ENCODE data around the gene SMDT1. TPM values are rescaled to one million over a fixed set of nuclear protein-coding genes. Genes with fewer than 3 reads are reported as not detected.
"Not testable (repeated sequence)": the region's sequence is repeated elsewhere in the genome, so short reads cannot be mapped to it uniquely, and the experiment has no call there.

The SMDT1 gene
- total RNA-seq, 2 experiments from 2014 or later: 17.2 to 45.4 TPM

GRCh38 chr22:42114721-42115120, 35.2 kb downstream of the SMDT1 start:
- POLR2A ChIA-PET: no interaction called here
- H3K27ac Mint-ChIP-seq: no peak overlapping the region
- H3K9me3 Mint-ChIP-seq (ENCODE audit: low read depth): peaks cover 11% of the 10 kb centered on the region
- ATAC-seq (no peak), DNase-seq (peak; percentile 36)
- H3K4me1 Mint-ChIP-seq: peaks cover 7% of the 10 kb centered on the region
- intact Hi-C loops (cut with DNase I, micrococcal nuclease): loop anchor here in 1 of 2 experiments (1.0 kb wide), 1 partner anchor 148 kb away; no protein-coding TSS in a partner anchor
- CTCF ChIA-PET: no interaction called here
- H3K36me3 Mint-ChIP-seq (ENCODE audit: low read depth): peaks cover 16% of the 10 kb centered on the region
- no peaks in the 10 kb centered on the region for H3K27me3 Mint-ChIP-seq
- H3K4me3 Mint-ChIP-seq: no peak overlapping the region

- Mint-ChIP-seq H3K36me3 (ENCODE audit: low read depth) (peaks cover 16% of the 10 kb centered on the region), H3K9me3 (ENCODE audit: low read depth) (peaks cover 11% of the 10 kb centered on the region), H3K4me1 (peaks cover 14% of the 10 kb centered on the region)
- DNase-seq; CTCF ChIA-PET; POLR2A ChIA-PET; intact Hi-C loops (cut with DNase I, micrococcal nuclease); H3K27me3 Mint-ChIP-seq; ATAC-seq; H3K4me3 Mint-ChIP-seq; H3K27ac Mint-ChIP-seq: not testable (repeated sequence)
Measured at GRCh38 chr22:42115420-42115830, 35.9 kb downstream of the SMDT1 start.

GRCh38 chr22:42116848-42117424, 37.4 kb downstream of the SMDT1 start:
- POLR2A ChIA-PET: interaction anchor here (0.6 kb wide), 1 partner anchor 9 kb away, joined by 3 read pairs; no protein-coding TSS in a partner anchor
- intact Hi-C loops (cut with DNase I, micrococcal nuclease): no loop called here
- H3K4me1 Mint-ChIP-seq: peaks cover 28% of the 10 kb centered on the region
- CTCF ChIA-PET: interaction anchor here (1.1 to 1.3 kb wide), 4 partner anchors 12 to 429 kb away, joined by 3 read pairs; no protein-coding TSS in a partner anchor
- no peak overlapping the region for H3K4me3 Mint-ChIP-seq
- no peak overlapping the region for H3K27ac Mint-ChIP-seq
- no peak for ATAC-seq
- peak; percentile 30 for DNase-seq
- H3K27me3 Mint-ChIP-seq: no peaks in the 10 kb centered on the region
- H3K9me3 Mint-ChIP-seq (ENCODE audit: low read depth): peaks cover 11% of the 10 kb centered on the region
- peaks cover 16% of the 10 kb centered on the region for H3K36me3 Mint-ChIP-seq (ENCODE audit: low read depth)

GRCh38 chr22:42120231-42121021, 40.9 kb downstream of the SMDT1 start:
- Mint-ChIP-seq H3K27ac (peak overlapping the region; percentile 89), H3K4me3 (peak overlapping the region; percentile 66), H3K4me1 (peaks cover 34% of the 10 kb centered on the region)
- peak; percentile 68 for DNase-seq
- not testable (repeated sequence) for H3K36me3 Mint-ChIP-seq (ENCODE audit: low read depth); H3K9me3 Mint-ChIP-seq (ENCODE audit: low read depth); H3K27me3 Mint-ChIP-seq
- intact Hi-C loops (cut with DNase I, micrococcal nuclease): loop anchor here (2.0 kb wide), 1 partner anchor 30 kb away; the partner anchor contains the start of gene NDUFA6 (in 2 of the 2)
- ATAC-seq: peak; percentile 74
- ChIA-PET POLR2A (interaction anchor here (0.8 to 1.1 kb wide), 2 partner anchors 27 to 30 kb away, joined by 3 to 6 read pairs; partner anchors contain the start of gene NDUFA6), CTCF (interaction anchor here (0.7 to 1.6 kb wide), 2 partner anchors 30 to 143 kb away, joined by 3 to 8 read pairs; partner anchors contain the start of gene NDUFA6)

GRCh38 chr22:42123529-42123928, 44.0 kb downstream of the SMDT1 start:
- peak; percentile 68 for ATAC-seq
- intact Hi-C loops (cut with DNase I, micrococcal nuclease); H3K4me3 Mint-ChIP-seq; H3K9me3 Mint-ChIP-seq (ENCODE audit: low read depth); H3K27me3 Mint-ChIP-seq; H3K27ac Mint-ChIP-seq; DNase-seq; H3K36me3 Mint-ChIP-seq (ENCODE audit: low read depth): not testable (repeated sequence)
- H3K4me1 Mint-ChIP-seq: peaks cover 34% of the 10 kb centered on the region
- ChIA-PET POLR2A (interaction anchor here (0.7 kb wide), 1 partner anchor 710 kb away, joined by 4 read pairs; no protein-coding TSS in a partner anchor), CTCF (interaction anchor here (0.6 kb wide), 1 partner anchor 426 kb away, joined by 3 read pairs; no protein-coding TSS in a partner anchor)

GRCh38 chr22:42127606-42128005, 48.1 kb downstream of the SMDT1 start:
- no peaks in the 10 kb centered on the region for H3K36me3 Mint-ChIP-seq (ENCODE audit: low read depth)
- CTCF ChIA-PET: no interaction called here
- no peaks in the 10 kb centered on the region for H3K9me3 Mint-ChIP-seq (ENCODE audit: low read depth)
- POLR2A ChIA-PET: no interaction called here
- intact Hi-C loops (cut with DNase I, micrococcal nuclease): no loop called here
- no peaks in the 10 kb centered on the region for H3K27me3 Mint-ChIP-seq
- no peak overlapping the region for H3K4me3 Mint-ChIP-seq
- DNase-seq (no peak), ATAC-seq (no peak)
- H3K4me1 Mint-ChIP-seq: no peaks in the 10 kb centered on the region
- no peak overlapping the region for H3K27ac Mint-ChIP-seq

GRCh38 chr22:42128007-42128406, 48.5 kb downstream of the SMDT1 start:
- H3K9me3 Mint-ChIP-seq (ENCODE audit: low read depth); DNase-seq; H3K27ac Mint-ChIP-seq; H3K36me3 Mint-ChIP-seq (ENCODE audit: low read depth); H3K27me3 Mint-ChIP-seq; ATAC-seq; CTCF ChIA-PET; POLR2A ChIA-PET; H3K4me1 Mint-ChIP-seq; H3K4me3 Mint-ChIP-seq; intact Hi-C loops (cut with DNase I, micrococcal nuclease): not testable (repeated sequence)

GRCh38 chr22:42128776-42129694, 49.5 kb downstream of the SMDT1 start:
- H3K4me1 Mint-ChIP-seq; intact Hi-C loops (cut with DNase I, micrococcal nuclease); H3K9me3 Mint-ChIP-seq (ENCODE audit: low read depth); H3K36me3 Mint-ChIP-seq (ENCODE audit: low read depth); CTCF ChIA-PET; ATAC-seq; H3K27ac Mint-ChIP-seq; H3K4me3 Mint-ChIP-seq; POLR2A ChIA-PET; H3K27me3 Mint-ChIP-seq: not testable (repeated sequence)
- peak; percentile 66 for DNase-seq

- CTCF ChIA-PET: not testable (repeated sequence)
Measured at GRCh38 chr22:42130182-42130581, 50.7 kb downstream of the SMDT1 start.

GRCh38 chr22:42130639-42131431, 51.3 kb downstream of the SMDT1 start, which contains the start of gene CYP2D6:
TSS of gene CYP2D6 (minus strand) at chr22:42130810. CDS start at chr22:42130791, 19 bp downstream.
- H3K9me3 Mint-ChIP-seq (ENCODE audit: low read depth); intact Hi-C loops (cut with DNase I, micrococcal nuclease); ATAC-seq; DNase-seq; H3K4me3 Mint-ChIP-seq; H3K36me3 Mint-ChIP-seq (ENCODE audit: low read depth); CTCF ChIA-PET; H3K4me1 Mint-ChIP-seq; H3K27me3 Mint-ChIP-seq; H3K27ac Mint-ChIP-seq: not testable (repeated sequence)
- POLR2A ChIA-PET: interaction anchor here (0.7 kb wide), 1 partner anchor 90 kb away, joined by 15 read pairs; no protein-coding TSS in a partner anchor

More at GRCh38 chr22:42130182-42130581, 50.7 kb downstream of the SMDT1 start:
- ATAC-seq; H3K27me3 Mint-ChIP-seq; H3K9me3 Mint-ChIP-seq (ENCODE audit: low read depth); H3K36me3 Mint-ChIP-seq (ENCODE audit: low read depth); H3K27ac Mint-ChIP-seq; H3K4me1 Mint-ChIP-seq; DNase-seq; H3K4me3 Mint-ChIP-seq; intact Hi-C loops (cut with DNase I, micrococcal nuclease); POLR2A ChIA-PET: not testable (repeated sequence)
